SK-N-SH (cell line): ENCODE results near the gene AFAP1L1. TPM values are rescaled to one million over a fixed set of nuclear protein-coding genes. Genes with fewer than 3 reads are reported as not detected.
A peak's percentile ranks its signal among the peaks of the same experiment; 100 is the strongest.

Source experiments
- CTCF ChIA-PET: fragments of 300-600, 350-600 bp; formaldehyde crosslinking; extraction: SDS; loops from one replicate; lab custom pipeline; 2021; lab: Yijun Ruan, JAX
- POLR2A ChIA-PET: fragments of 350-600 bp; sonication (Branson Sonifier 250); formaldehyde crosslinking; extraction: SDS; loops from one replicate; lab custom pipeline; 2020; ENCODE audit warnings: antibody characterized with exemption, inconsistent platforms; lab: Yijun Ruan, JAX
- DNase-seq: peaks from one replicate; pipeline ENCODE4 v3.0.0; 2012
- H2AFZ ChIP-seq: fragments of 200-600 bp; sonication (generic); 2 replicates; pipeline ENCODE4 v1.8.1; 2016; ENCODE audit warnings: antibody characterized with exemption, mild to moderate bottlenecking, low read depth
- H3F3A ChIP-seq: fragments of 200-600 bp; sonication (generic); replicated peaks from 2 replicates; pipeline ENCODE3; 2016; ENCODE audit warnings: antibody characterized with exemption, mild to moderate bottlenecking; ENCODE audit not compliant: insufficient read depth
- H3K27ac ChIP-seq, 2 experiments: fragments of 200-500 bp in 1 of 2; fragments of 200-600 bp in 1 of 2; sonication (Bioruptor generic) in 1 of 2; sonication (generic), shearing (Covaris generic) in 1 of 2; 2 replicates each; pipeline versions ENCODE4 v1.5.1 to v1.6.1; 2014 to 2016; ENCODE audit warnings: low read depth in 2 of 2, inconsistent platforms in 1 of 2, low read length in 1 of 2, mild to moderate bottlenecking in 1 of 2, mixed read lengths in 1 of 2
- H3K27me3 ChIP-seq: fragments of 200-600 bp; sonication (generic), shearing (Covaris generic); 2 replicates; pipeline ENCODE4 v1.6.1; 2016; ENCODE audit warnings: mixed run types; ENCODE audit not compliant: insufficient read depth
- H3K36me3 ChIP-seq, 2 experiments: fragments of 200-500 bp in 1 of 2; fragments of 200-600 bp in 1 of 2; sonication (Bioruptor generic) in 1 of 2; sonication (generic) in 1 of 2; replicated peaks in 1 of 2; 2 replicates each; pipeline versions ENCODE3 to v1.5.1; 2014 to 2016; ENCODE audit warnings: low read length in 1 of 2, mild to moderate bottlenecking in 1 of 2; ENCODE audit not compliant: insufficient read depth in 2 of 2, control insufficient read depth in 1 of 2
- H3K4me1 ChIP-seq, 2 experiments: fragments of 200-500 bp in 1 of 2; fragments of 200-600 bp in 1 of 2; sonication (Bioruptor generic) in 1 of 2; sonication (generic), shearing (Covaris generic) in 1 of 2; 2 replicates each; pipeline versions ENCODE4 v1.5.1 to v1.6.1; 2014 to 2016; ENCODE audit warnings: low read depth in 1 of 2, low read length in 1 of 2, mixed run types in 1 of 2; ENCODE audit not compliant: insufficient read depth in 2 of 2, control insufficient read depth in 1 of 2
- H3K4me2 ChIP-seq: fragments of 200-600 bp; sonication (generic), shearing (Covaris generic); 2 replicates; pipeline ENCODE4 v1.6.1; 2017; ENCODE audit warnings: mixed run types
- H3K4me3 ChIP-seq, 2 experiments: fragments of 200-500 bp in 1 of 2; fragments of 200-600 bp in 1 of 2; sonication (Bioruptor generic) in 1 of 2; sonication (generic), shearing (Covaris generic) in 1 of 2; 2 replicates each; pipeline versions ENCODE4 v1.5.1 to v1.8.1; 2014 to 2016; ENCODE audit warnings: low read depth in 2 of 2, inconsistent platforms in 1 of 2, low read length in 1 of 2, mild to moderate bottlenecking in 1 of 2, mixed read lengths in 1 of 2, moderate library complexity in 1 of 2
- H3K79me2 ChIP-seq: fragments of 200-600 bp; sonication (generic); 2 replicates; pipeline ENCODE4 v1.8.1; 2017; ENCODE audit warnings: mild to moderate bottlenecking; ENCODE audit not compliant: insufficient read depth
- H3K9ac ChIP-seq: fragments of 200-600 bp; sonication (generic); 2 replicates; pipeline ENCODE4 v1.6.1; 2017; ENCODE audit warnings: mixed run types
- H3K9me2 ChIP-seq: fragments of 200-600 bp; sonication (generic); 2 replicates; pipeline ENCODE4 v1.6.1; 2017; ENCODE audit warnings: mixed run types
- H3K9me3 ChIP-seq: fragments of 200-600 bp; sonication (generic); 2 replicates; pipeline ENCODE4 v1.6.1; 2017; ENCODE audit warnings: mixed run types, mild to moderate bottlenecking, moderate library complexity
- H4K20me1 ChIP-seq: fragments of 200-600 bp; sonication (generic); 2 replicates; pipeline ENCODE4 v1.6.1; 2017; ENCODE audit warnings: mild to moderate bottlenecking, mixed run types; ENCODE audit not compliant: insufficient read depth
- ELF1 ChIP-seq: IDR thresholded peaks from 2 replicates; pipeline ENCODE4 v1.4.0; 2012
- EP300 ChIP-seq, 2 experiments: IDR thresholded peaks; 2 replicates each; pipeline versions ENCODE4 v1.4.0 to v1.6.1; 2012; ENCODE audit warnings: borderline replicate concordance in 1 of 2, low read depth in 1 of 2, low read length in 1 of 2
- EZH2phosphoT487 ChIP-seq: fragments of 200-600 bp; sonication (generic); IDR thresholded peaks from 2 replicates; pipeline ENCODE4 v1.6.1; 2017; ENCODE audit warnings: low read depth, mixed run types, mild to moderate bottlenecking, antibody characterized with exemption, moderate library complexity, borderline replicate concordance
- FOSL2 ChIP-seq: IDR thresholded peaks from 2 replicates; pipeline ENCODE4 v1.4.0; 2012; ENCODE audit warnings: low read depth, mild to moderate bottlenecking, moderate library complexity, borderline replicate concordance
- FOXM1 ChIP-seq: IDR thresholded peaks from 2 replicates; pipeline ENCODE4 v1.4.0; 2012; ENCODE audit warnings: low read depth, mild to moderate bottlenecking
- GABPA ChIP-seq: IDR thresholded peaks from 2 replicates; pipeline ENCODE4 v1.4.0; 2012; ENCODE audit warnings: low read depth, mild to moderate bottlenecking
- JUND ChIP-seq: IDR thresholded peaks from 2 replicates; pipeline ENCODE4 v1.4.0; 2012
- MEF2A ChIP-seq: IDR thresholded peaks from 2 replicates; pipeline ENCODE4 v1.4.0; 2012; ENCODE audit warnings: low read depth, borderline replicate concordance
- MXI1 ChIP-seq: IDR thresholded peaks from 2 replicates; pipeline ENCODE4 v1.6.1; 2012; ENCODE audit warnings: mild to moderate bottlenecking, low read depth, low read length, improper control_type of control experiment
- NFIC ChIP-seq: IDR thresholded peaks from 2 replicates; pipeline ENCODE4 v1.4.0; 2012; ENCODE audit warnings: borderline replicate concordance
- NRF1 ChIP-seq: IDR thresholded peaks from 2 replicates; pipeline ENCODE4 v1.6.1; 2012; ENCODE audit warnings: low read depth, mild to moderate bottlenecking, low read length
- PBX3 ChIP-seq: IDR thresholded peaks from 2 replicates; pipeline ENCODE4; 2012
- REST ChIP-seq: IDR thresholded peaks from 2 replicates; pipeline ENCODE4 v1.6.1; 2012; ENCODE audit warnings: mild to moderate bottlenecking, low read depth, low read length, moderate library complexity
- RXRA ChIP-seq: IDR thresholded peaks from 2 replicates; pipeline ENCODE4 v1.4.0; 2012; ENCODE audit warnings: low read depth, mild to moderate bottlenecking, borderline replicate concordance
- TCF12 ChIP-seq: IDR thresholded peaks from 2 replicates; pipeline ENCODE4 v1.4.0; 2012
- TEAD4 ChIP-seq: IDR thresholded peaks from 2 replicates; pipeline ENCODE4 v1.4.0; 2012; ENCODE audit warnings: mild to moderate bottlenecking, borderline replicate concordance; ENCODE audit not compliant: insufficient read depth
- USF1 ChIP-seq: IDR thresholded peaks from 2 replicates; pipeline ENCODE4 v1.4.0; 2012; ENCODE audit warnings: low read depth, borderline replicate concordance
- YY1 ChIP-seq: IDR thresholded peaks from 2 replicates; pipeline ENCODE4 v1.4.0; 2012; ENCODE audit warnings: low read depth, mild to moderate bottlenecking
- WGBS: methylation state at CpG from one replicate; pipeline ENCODE4 v1.1.6; 2017; ENCODE audit warnings: low lambda C conversion rate; 5-methylcytosine and 5-hydroxymethylcytosine counted together
- polyA plus RNA-seq, 3 experiments: library from polyadenylated mRNA; depleted of rRNA; stranded (reverse); fragments of >200 nt; gene quantifications; 2 replicates each; pipeline ENCODE4 v1.2.3, GENCODE V29; 2012
- TF ChIP-seq, protein P1 (sequence below): fragments of 150-350 bp; IDR thresholded peaks from 2 replicates; pipeline ENCODE4 v1.6.1; 2017; ENCODE audit warnings: antibody characterized with exemption, low read length, low read depth, borderline replicate concordance
- TF ChIP-seq, protein P2 (sequence below): IDR thresholded peaks from 2 replicates; pipeline ENCODE4 v1.4.0; 2012; ENCODE audit warnings: low read depth, borderline replicate concordance

AFAP1L1 gene
- polyA plus RNA-seq, 1 of the 3 experiments (the other 2 are of a cell fraction) = 0.82 TPM

DNA sequence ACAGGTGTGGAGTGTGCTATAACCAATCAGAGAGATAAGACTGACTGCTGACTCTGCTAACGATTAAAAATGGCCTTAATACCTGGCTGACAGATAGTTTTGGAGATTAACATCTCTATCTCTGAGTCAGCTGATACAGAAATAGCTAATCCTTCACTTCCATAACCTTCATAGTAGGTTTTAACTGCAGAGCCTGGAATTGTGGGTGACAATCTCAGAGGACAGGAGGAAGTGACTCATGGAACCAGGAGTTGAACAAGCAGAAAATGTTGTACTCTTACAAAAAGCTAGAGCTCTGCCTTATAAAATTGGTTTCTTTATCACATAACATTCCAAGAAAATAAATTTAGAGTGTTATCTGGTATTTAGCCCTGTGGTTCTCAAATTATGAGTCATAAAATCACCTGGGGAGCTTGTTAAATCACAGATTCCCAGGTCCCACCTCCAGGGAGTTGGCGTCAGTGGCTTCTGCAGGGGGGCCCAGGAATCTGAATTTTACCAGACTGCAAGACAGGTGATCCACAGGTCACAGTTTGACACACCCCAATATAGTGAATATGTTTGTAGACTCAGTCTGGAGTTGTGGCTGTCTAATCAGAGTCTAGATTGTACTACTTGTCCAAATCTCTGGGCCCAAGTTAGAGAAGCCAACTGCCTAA lies 44.4 kb upstream of the AFAP1L1 start:
- TF ChIP-seq JUND (peak; percentile 81), NFIC (0 out of 2 replicates have a peak, but pooled peaks have one; percentile 30), YY1 (0 out of 2 replicates have a peak, but pooled peaks have one; percentile 8), FOXM1 (no peak), PBX3 (peak; percentile 89), USF1 (peak; percentile 34; the same call in 1 of the 2 replicates), MXI1 (no peak), REST (no peak), EP300 (IDR thresholded peaks at IDR 0.05; ENCODE audit: borderline replicate concordance in 1 of 2, low read depth in 1 of 2, low read length in 1 of 2) (0 out of 4 replicates have a peak, but pooled peaks of 1 of the 2 experiments have one; percentile 51), FOSL2 (peak; percentile 71), TEAD4 (peak; percentile 52; the same call in 1 of the 2 replicates), TCF12 (peak; percentile 74), NRF1 (no peak), ELF1 (0 out of 2 replicates have a peak, but pooled peaks have one; percentile 14), MEF2A (peak; percentile 85), RXRA (peak; percentile 58; the same call in 1 of the 2 replicates), GABPA (no peak), EZH2phosphoT487 (no peak)
- TF ChIP-seq, protein P1, sequence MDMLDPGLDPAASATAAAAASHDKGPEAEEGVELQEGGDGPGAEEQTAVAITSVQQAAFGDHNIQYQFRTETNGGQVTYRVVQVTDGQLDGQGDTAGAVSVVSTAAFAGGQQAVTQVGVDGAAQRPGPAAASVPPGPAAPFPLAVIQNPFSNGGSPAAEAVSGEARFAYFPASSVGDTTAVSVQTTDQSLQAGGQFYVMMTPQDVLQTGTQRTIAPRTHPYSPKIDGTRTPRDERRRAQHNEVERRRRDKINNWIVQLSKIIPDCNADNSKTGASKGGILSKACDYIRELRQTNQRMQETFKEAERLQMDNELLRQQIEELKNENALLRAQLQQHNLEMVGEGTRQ = no peak
- TF ChIP-seq, protein P2, sequence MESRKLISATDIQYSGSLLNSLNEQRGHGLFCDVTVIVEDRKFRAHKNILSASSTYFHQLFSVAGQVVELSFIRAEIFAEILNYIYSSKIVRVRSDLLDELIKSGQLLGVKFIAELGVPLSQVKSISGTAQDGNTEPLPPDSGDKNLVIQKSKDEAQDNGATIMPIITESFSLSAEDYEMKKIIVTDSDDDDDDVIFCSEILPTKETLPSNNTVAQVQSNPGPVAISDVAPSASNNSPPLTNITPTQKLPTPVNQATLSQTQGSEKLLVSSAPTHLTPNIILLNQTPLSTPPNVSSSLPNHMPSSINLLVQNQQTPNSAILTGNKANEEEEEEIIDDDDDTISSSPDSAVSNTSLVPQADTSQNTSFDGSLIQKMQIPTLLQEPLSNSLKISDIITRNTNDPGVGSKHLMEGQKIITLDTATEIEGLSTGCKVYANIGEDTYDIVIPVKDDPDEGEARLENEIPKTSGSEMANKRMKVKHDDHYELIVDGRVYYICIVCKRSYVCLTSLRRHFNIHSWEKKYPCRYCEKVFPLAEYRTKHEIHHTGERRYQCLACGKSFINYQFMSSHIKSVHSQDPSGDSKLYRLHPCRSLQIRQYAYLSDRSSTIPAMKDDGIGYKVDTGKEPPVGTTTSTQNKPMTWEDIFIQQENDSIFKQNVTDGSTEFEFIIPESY = peak; percentile 25; the same call in 1 of the 2 replicates
- Histone ChIP-seq H3K79me2 (no peaks in the 10 kb centered on the region), H3K9ac (no peak overlapping the region), H3K27me3 (no peaks in the 10 kb centered on the region), H2AFZ (no peak overlapping the region), H3K9me3 (no peaks in the 10 kb centered on the region), H3F3A (peaks cover 16% of the 10 kb centered on the region), H3K4me1 (peaks cover 0 to 8% of the 10 kb centered on the region in 2 experiments; a peak in 1 of 4 replicates), H3K9me2 (no peaks in the 10 kb centered on the region), H3K27ac (peak overlapping the region in 1 of 2 experiments; percentile 57; a peak in 2 of 4 replicates), H3K4me2 (peak overlapping the region; percentile 47; the same call in 1 of the 2 replicates), H4K20me1 (no peaks in the 10 kb centered on the region), H3K36me3 (no peaks in the 10 kb centered on the region), H3K4me3 (no peak overlapping the region)
- ChIA-PET POLR2A (no interaction called here), CTCF (interaction anchor here (0.9 to 1.3 kb wide), 3 partner anchors 16 to 496 kb away, joined by 3 read pairs; no protein-coding TSS in a partner anchor)
- WGBS = 53% methylated on average over 2 of the region's 2 CpGs
- no peak for DNase-seq
